Gastrocnemius medialis (tissue), 4 donors: ENCODE measurements around the gene GPRIN2.
"Not testable (repeated sequence)": the region's sequence is repeated elsewhere in the genome, so short reads cannot be mapped to it uniquely, and the experiment has no call there.

Experiments used
- CTCF ChIP-seq, 5 experiments: fragments of 450-650 bp in 3 of 5; fragments of 200-600 bp in 2 of 5; sonication (generic) in 2 of 5; IDR thresholded peaks in 4 of 5; conservative IDR thresholded peaks in 1 of 5; 1 replicate in 4 of 5; 2 replicates in 1 of 5; pipeline ENCODE4 v1.5.1; 2016 to 2019; ENCODE audit warnings: antibody characterized with exemption in 5 of 5, mild to moderate bottlenecking in 3 of 5, moderate library complexity in 3 of 5
- POLR2A ChIP-seq, 2 donors: fragments of 450-650 bp; IDR thresholded peaks; one replicate each; pipeline ENCODE4 v1.6.1; 2017; ENCODE audit warnings: antibody characterized with exemption in 2 of 2, mild to moderate bottlenecking in 2 of 2, moderate library complexity in 2 of 2

- TF ChIP-seq CTCF (IDR thresholded peaks at IDR 0.05 in 4 of 5, conservative IDR thresholded peaks at IDR 0.05 in 1 of 5); POLR2A (IDR thresholded peaks at IDR 0.05): not testable (repeated sequence)
These were observed 21.4 kb upstream of the GPRIN2 start for GRCh38 chr10:46577624-46578473.
